ENCODE data around the gene IL15RA.

DNA sequence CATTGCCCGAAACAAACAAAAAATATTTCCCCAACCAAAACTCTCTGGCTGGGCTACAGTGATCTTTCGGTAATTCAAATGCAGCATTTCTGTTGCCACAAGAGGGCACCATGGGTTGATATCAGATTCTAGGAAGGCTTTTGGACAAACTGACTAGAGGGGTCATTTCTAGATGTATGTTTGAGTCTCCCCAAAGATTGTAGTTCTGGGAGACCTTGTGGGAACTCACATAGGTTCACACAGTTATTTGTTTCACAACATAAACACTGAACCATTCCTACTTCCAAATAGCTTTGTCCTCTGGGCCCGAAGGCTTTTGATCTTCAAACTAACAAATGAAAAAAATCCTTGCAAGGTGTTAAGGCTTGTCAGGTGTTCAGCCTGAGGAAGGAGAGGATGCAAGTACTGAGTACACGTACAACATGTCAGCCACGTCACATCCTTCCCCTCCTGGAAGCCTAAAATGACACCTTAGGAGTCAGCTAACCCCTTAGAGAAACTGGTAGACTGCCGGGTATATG is 37.0 kb upstream of the IL15RA start:
- TF ChIP-seq CTCF (conservative IDR thresholded peaks at IDR 0.05 in 1 of 2, IDR thresholded peaks at IDR 0.05 in 1 of 2; ENCODE audit: extremely low read depth in 1 of 2, insufficient read depth in 1 of 2, low read depth in 1 of 2, low read length in 2 of 2) (peak; percentile 65 to 72), EZH2 (IDR thresholded peaks at IDR 0.05; ENCODE audit: borderline replicate concordance, low read length) (no peak)

Measured in mammary epithelial cell (primary cell).